Sigmoid colon (tissue), 4 donors: ENCODE data around the gene CCNH.

ENCODE experiments used
- CTCF ChIP-seq, 4 experiments: fragments of 450-650 bp in 3 of 4; fragments of 200-600 bp in 1 of 4; IDR thresholded peaks; one replicate each; pipeline ENCODE4 v1.5.1; 2016 to 2019; ENCODE audit warnings: antibody characterized with exemption in 4 of 4, mild to moderate bottlenecking in 3 of 4, moderate library complexity in 2 of 4
- EP300 ChIP-seq, 4 donors: sonication (generic); formaldehyde crosslinking; IDR thresholded peaks; one replicate each; pipeline ENCODE4 v1.6.1; 2017; ENCODE audit warnings: antibody characterized with exemption in 4 of 4
- POLR2AphosphoS5 ChIP-seq, 4 donors: sonication (generic); formaldehyde crosslinking; IDR thresholded peaks; one replicate each; pipeline ENCODE4 v1.6.1; 2017; ENCODE audit warnings: antibody characterized with exemption in 4 of 4

- TF ChIP-seq CTCF (IDR thresholded peaks at IDR 0.05) (no peak), POLR2AphosphoS5 (IDR thresholded peaks at IDR 0.05) (no peak), EP300 (IDR thresholded peaks at IDR 0.05) (no peak)
Observed at GRCh38 chr5:87442419-87442818, 29.7 kb upstream of the CCNH start.
